Activated CD4-positive, alpha-beta T cell treated with anti-CD3 and anti-CD28 coated beads, Interleukin-2, amount 50 U/mL, for 24 hours (primary cell): ENCODE measurements around the gene RNF151.
"Not testable (repeated sequence)": the region's sequence is repeated elsewhere in the genome, so short reads cannot be mapped to it uniquely, and the experiment has no call there.

Experiments
- DNase-seq, 2 donors: peaks; one replicate each; pipeline ENCODE4 v3.0.0-alpha.2; 2020; ENCODE audit warnings: low read depth in 1 of 2, low spot score in 1 of 2

Gene RNF151, protein sequence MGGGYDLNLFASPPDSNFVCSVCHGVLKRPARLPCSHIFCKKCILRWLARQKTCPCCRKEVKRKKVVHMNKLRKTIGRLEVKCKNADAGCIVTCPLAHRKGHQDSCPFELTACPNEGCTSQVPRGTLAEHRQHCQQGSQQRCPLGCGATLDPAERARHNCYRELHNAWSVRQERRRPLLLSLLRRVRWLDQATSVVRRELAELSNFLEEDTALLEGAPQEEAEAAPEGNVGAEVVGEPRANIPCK

GRCh38 chr16:1966460-1966859, at the start of gene RNF151:
TSS of gene RNF151 (plus strand) at chr16:1966856. CDS start at chr16:1966882, 26 bp downstream.
- DNase-seq: no peak

DNA sequence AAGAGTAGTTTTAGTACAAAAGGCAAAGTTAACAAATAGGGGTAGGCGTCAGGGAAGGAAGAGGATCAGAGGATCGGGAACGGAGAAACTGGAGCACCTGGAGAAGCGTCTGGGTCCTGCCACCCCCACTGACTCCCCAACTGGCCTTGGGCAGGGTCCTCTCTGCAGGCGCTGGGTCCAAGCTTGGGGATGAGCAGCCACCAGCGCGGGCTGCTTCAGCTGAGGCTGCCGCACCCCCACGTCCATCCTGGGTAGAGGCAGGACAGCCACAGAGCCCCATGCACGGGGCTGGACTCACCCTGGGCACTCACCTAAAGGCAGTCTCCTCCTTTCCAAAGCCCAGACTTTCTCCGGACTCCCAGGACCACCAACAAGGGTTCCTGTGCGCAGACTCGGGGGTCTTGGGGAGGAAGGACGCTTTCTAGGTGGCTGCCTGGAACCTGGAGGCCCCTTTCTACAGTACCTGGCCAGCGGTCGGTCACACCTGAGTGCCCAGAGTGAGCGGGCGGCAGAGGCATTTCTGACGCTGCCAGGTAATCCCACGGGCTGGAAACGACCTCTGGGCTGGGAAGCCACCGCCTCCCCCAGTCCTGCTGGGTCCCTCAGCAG, 49.5 kb upstream of the RNF151 start:
- DNase-seq: no peak

DNA sequence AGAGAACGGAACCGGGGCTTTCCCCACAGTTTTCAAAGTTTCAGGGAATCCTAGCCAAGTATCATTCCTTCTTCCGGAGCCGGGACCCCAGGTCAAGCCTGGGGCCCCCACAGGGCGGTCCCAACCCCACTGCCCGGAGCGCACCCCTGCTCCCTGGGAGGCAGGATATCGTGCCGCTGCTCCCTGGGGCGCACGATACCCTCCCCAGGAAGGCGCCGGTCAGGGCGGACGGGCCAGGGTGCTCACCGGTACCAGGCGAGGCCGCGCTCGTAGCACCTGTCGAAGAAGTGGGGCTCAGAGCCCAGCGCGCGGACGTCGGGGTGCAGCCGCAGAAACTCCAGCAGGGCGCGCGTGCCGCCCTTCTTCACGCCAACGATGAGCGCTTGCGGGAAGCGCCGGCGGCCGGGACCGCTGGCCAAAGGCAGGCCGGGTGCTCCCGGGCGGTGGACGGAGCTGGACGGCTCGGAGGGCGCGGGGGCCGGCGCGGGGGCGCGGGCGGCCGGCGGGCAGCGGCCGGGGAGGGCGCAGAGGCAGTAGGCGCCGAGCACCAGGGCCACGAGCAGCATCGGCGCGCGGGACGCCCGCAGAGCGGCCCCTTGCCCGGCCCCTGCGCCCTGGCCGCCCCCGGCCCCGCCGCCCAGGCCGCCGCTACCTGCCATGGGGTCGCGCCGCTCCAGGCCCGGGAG, 48.8 kb upstream of the RNF151 start:
- DNase-seq: no peak

- DNase-seq: no peak
Measured at GRCh38 chr16:1918351-1919326, 48.0 kb upstream of the RNF151 start, which contains the start of gene HS3ST6. TSS of gene HS3ST6 (minus strand) at chr16:1918415. CDS start at chr16:1918323, 92 bp downstream.

DNA sequence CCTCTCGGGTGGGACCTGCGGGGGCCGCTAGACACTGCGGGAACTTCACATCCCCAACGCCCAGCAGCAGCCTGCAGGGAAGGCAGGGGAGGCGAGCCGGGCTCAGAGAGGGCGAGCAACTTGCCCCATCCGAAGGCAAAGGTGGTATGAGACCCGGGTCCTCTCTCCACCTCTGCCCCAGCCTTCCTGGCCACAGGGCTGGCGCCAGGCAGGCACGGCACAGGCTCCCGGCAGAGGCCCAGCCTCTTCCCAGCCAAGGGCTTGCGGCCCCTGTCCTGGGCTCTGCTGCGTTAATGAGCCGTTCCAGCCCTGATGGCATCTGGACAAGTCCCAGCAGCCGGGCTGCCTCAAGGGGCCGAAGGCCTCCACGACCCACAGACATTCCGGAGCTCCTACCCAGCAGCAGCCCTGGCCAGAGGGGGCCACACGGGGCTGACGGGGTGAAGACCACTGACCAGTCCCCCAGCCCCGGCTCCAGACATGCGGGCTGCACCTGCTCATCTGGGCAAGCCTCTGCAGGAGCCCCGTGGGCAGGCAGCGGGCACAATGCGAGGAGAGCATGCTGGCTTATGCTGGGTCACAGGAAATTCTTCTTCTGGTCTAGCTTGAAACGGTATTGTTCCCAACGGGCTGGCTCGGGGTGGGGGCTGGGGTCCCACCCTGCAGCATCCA, 47.2 kb upstream of the RNF151 start:
- no peak for DNase-seq

GRCh38 chr16:1920122-1920521, 46.5 kb upstream of the RNF151 start:
- DNase-seq: not testable (repeated sequence)

GRCh38 chr16:1920727-1921171, 45.9 kb upstream of the RNF151 start:
- no peak for DNase-seq

- no peak for DNase-seq
Measured at GRCh38 chr16:1922357-1922756, 44.3 kb upstream of the RNF151 start.

GRCh38 chr16:1923299-1924034, 43.2 kb upstream of the RNF151 start:
- no peak for DNase-seq

DNA sequence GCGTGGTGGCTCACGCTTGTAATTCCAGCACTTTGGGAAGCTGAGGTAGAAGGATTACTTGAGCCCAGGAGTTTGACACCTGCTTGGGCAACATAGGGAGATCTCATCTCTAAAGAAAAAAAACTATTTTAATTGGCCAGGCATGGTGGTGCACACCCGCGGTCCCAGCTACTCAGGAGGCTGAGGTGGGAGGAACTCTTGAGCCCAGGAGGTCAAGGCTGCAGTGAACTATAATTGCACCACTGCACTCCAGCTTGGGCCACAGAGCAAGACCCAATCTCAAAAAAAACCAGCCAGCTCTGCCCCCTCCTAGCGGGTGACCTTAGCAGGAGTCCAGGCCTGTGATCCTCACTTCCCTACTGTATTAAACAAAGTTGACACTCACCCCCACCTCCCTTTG, 42.6 kb upstream of the RNF151 start:
- DNase-seq: no peak

- no peak for DNase-seq
Measured at GRCh38 chr16:1926271-1926670, 40.4 kb upstream of the RNF151 start.

DNA sequence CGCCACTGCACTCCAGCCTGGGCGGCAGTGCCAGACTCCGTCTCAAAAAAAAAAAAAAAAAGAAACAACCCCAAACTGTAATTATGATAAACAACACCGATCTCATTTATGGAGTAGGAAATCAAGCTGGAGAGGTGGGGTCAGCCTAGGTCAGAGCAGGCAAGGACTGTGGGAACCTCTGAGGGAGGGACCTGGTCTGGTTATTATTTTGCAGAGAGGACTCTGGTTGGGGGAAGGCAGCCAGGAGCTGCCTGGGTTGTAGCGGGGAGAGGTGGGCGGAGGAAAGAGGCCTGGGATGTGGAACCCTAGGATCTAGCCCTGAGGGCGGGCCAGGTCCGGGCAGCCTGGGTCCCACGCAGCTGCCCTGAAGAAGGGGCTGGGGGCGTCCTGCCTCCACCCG, 37.6 kb upstream of the RNF151 start:
- no peak for DNase-seq

DNA sequence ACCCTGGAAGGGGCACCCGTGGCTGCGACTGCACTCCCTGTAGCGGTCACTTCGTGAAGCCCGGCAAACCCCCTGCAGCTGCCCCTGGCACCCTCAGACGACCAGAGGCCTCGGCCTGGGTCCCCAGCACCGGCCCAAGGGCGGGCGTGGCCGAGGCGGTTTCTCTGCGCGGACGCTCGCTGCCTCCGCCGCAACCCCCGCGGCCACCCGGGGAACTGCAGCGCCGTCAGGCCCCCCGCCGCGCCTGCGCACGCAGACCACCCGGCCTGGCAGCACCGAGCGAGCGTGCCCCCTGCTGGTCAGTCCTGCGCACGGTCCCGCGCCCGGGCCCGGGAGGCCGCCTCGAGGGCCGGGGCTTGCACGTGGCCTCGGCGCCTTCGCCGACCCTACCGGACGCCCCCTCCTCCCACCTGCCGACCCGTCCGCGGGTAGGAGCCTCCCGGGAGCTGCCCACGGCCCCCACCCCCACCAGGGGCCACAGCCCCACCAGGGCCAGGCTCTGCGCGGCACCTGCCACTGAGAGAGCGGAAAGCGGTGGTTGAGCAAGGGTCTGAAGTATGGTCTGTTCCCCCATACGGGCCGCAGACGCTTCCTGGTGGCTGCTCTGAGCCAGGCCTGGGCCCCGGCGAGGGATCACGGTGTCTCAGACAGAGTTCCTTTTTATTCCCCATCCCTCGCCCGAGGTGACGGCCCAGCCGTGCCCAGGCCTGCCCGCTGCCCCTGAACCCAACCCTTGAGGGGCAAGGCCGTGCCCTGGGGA, 36.9 kb upstream of the RNF151 start:
- peak; percentile 90 to 98 for DNase-seq

- DNase-seq: no peak
Measured at GRCh38 chr16:1930338-1930720, 36.3 kb upstream of the RNF151 start.

GRCh38 chr16:1932050-1933028, 34.3 kb upstream of the RNF151 start:
- no peak for DNase-seq

GRCh38 chr16:1933097-1933661, 33.5 kb upstream of the RNF151 start:
- no peak for DNase-seq

- DNase-seq: no peak
Measured at GRCh38 chr16:1936945-1937479, 29.6 kb upstream of the RNF151 start.
